HG03060 (cell line): Measurements from ENCODE around the gene UPB1.
"Not testable (repeated sequence)": the region's sequence is repeated elsewhere in the genome, so short reads cannot be mapped to it uniquely, and the experiment has no call there.

Experiments
- ATAC-seq: cut with Tn5 transposase; IDR thresholded peaks from one replicate; pipeline ENCODE4 v1.9.1; 2021; ENCODE audit warnings: low read depth, moderate number of reproducible peaks; ENCODE audit not compliant: unreplicated experiment

Gene UPB1

GRCh38 chr22:24474649-24475255 is 20.4 kb upstream of the UPB1 start:
- ATAC-seq, result no peak

DNA sequence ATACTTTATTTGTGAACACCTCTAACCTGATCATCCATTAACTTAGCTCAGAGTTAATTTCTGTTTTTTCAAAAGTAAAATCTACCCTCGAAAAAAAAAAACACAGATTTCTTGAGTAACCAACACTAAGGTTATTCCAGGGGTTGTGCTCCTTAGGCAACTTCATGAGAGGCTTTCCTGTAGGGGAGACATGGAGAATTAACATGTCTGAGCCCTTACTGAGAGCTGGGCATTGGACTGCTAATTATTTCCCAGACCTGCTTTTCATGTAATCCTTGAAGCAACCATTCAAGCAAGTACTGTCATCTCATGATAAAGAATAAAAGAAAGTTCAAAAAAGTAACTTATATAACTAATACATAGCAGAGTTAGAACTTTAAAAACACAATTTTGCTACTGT is 13.5 kb upstream of the UPB1 start:
- ATAC-seq, result no peak

DNA sequence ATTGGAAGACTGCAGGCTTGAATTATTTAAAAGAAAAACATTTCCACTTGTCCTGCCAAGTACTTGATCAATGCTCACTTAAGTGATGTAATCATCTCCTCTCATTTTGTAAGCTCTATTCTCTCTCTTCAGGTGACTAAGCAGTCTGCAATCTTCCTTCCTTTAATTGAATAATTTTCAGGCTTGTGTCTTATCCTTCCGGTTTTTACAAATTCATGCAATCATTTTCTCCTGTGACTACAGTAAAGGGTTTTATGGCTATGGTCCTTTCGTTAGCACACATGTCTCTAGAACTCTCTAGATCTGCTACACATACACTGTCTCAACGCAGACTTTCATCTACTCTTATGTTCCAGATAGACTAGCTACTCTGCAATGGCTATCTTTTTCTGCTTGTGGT is 12.6 kb upstream of the UPB1 start:
- ATAC-seq, result no peak

DNA sequence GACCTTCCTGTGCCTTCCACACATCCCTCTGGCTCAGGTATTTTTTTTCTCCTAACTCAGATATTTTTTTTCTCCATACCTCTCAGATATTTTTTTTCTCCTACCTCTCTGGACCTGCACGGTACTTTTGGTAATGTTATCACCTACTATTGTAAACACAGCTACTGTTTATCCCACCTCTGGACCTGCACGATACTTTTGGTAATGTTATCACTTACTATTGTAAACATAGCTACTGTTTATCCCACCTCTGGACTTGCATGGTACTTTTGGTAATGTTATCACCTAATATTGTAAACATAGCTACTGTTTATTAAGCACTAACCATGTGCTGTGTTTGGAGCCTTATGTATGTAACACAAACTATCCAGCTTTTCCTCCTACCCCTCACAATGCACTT is 12.1 kb upstream of the UPB1 start:
- ATAC-seq, result no peak

DNA sequence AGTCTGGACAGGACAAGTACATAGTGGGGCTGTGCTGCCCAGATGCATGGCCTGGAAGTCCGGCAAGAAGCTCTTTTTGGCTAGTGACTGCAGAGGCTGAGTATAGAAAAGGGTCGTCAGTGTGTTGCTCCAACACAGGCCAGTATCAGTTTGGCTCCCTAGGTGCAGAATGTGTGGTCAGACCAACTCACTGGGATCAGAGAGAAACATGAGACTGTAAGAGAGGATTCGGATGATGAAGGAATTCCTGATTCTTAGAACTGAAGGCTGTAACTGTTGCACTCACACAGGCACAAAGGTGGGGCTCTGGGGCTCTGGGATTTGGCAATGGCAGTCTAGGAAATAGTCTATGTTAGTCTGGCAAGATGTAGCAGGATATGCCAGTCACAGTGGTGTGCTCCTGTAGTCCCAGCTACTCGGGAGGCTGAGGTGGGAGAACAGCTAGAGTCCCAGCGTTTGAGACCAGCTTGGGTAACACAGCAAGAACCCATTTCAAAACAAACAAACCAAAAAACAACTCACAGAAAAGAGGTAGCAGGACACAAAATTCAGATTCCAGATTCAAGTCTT is 11.1 kb upstream of the UPB1 start:
- ATAC-seq, result no peak

GRCh38 chr22:24485170-24485569 is 10.0 kb upstream of the UPB1 start:
- no peak for ATAC-seq

DNA sequence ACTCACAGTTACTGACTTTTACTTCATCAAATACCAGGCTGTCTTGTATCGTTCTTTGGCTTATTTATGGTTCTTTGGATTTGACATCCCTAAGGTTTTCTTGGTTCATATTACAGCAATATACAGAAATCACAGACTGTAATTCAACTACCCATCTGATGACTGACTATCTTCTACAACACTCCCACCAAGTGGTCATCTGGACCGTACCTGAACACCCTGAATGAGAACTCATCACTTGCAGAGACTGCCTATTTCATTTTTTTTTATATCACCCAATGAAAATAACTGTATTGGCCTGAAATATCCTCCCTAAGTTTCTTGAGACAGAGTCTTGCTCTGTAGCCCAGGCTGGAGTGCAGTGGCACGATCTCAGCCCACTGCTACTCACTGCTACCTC is 9.5 kb upstream of the UPB1 start:
- ATAC-seq, result no peak

DNA sequence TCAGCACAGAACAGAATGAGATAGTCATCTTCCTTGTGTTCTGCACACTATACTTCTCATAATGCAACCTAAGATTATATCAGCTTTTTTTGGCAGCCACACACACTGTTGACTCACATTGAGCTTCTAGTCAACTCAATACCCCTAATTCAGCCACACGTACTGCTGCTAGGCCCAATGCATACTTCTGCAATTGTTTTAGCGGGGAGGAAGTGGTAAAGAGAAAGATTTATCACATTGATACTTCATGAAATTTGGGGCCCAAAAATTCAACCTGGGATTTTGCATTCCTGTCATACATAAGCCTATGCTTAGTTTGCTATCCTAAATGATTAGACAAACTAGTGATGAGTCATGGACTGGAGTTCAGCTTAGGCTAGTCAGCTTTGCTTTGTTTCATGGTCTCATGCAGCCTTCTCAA is 8.6 kb upstream of the UPB1 start:
- no peak for ATAC-seq

- ATAC-seq, result no peak
Measured at GRCh38 chr22:24489011-24489410, 6.1 kb upstream of the UPB1 start.

DNA sequence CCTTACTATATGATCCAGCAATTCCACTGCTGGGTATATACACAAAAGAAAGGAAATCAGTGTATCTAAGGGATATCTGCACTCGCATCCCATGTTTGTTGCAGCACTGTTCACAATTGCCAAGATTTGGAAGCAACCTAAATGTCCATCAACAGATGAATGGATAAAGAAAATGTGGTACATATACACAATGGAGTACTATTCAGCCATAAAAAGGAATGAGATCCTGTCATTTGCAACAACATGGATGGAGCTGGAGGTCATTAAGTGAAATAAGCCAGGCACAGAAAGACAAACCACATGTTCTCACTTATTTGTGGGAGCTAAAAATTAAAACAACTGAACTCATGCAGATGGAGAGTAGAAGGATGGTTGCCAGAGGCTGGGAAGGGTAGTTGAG is 5.7 kb upstream of the UPB1 start:
- not testable (repeated sequence) for ATAC-seq

GRCh38 chr22:24492391-24492790 is 2.7 kb upstream of the UPB1 start:
- no peak for ATAC-seq

DNA sequence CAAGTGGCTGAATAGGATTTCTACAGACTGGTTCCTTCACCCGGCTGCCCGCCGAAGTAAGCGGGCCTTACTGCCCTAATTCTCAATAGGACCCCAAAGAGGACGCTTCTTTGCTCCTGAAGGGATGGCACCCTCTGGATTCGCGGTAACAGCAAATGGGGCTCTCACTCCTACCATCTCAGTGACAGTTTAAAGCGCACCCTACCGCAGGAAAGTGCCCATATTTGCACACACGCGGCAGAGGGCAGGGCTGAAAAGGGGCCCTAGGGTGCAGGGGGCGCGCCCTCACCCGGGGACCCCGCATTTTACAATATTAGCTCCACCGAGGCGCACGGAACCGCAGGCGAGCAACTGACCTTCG is 985 bp upstream of the UPB1 start:
- no peak for ATAC-seq

DNA sequence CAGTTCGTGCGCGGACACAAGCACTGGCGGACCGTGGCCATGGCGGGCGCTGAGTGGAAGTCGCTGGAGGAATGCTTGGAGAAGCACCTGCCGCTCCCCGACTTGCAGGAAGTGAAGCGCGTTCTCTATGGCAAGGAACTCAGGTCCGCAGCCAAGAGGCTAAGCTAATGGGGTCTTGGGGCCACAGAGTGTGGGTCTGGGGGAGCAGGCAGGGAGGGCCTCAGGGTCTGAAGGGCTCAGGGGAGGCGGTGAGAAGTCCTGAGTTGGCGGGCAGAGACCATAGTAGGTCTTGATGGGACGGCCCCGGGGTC is 188 bp downstream of the UPB1 start:
- ATAC-seq, result no peak

DNA sequence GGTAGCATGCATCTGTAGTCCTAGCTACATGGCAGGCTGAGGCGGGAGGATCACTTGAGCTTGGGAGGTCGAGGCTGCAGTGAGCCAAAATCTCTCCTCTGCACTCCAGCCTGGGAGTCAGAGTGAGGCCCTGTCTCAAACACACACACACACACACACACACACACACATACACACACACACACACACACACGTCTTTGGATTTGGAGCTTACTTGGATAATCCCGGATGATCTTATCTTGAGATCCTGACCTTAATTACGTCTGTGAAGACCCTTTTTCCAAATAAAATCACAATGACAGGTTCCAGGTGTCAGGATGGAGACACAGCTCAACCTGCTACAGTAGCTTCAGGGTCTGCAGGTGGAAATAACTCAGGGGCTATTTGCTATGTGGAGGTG is 1.1 kb downstream of the UPB1 start:
- ATAC-seq, result no peak

GRCh38 chr22:24496661-24497060 is 1.5 kb downstream of the UPB1 start:
- ATAC-seq, result no peak

DNA sequence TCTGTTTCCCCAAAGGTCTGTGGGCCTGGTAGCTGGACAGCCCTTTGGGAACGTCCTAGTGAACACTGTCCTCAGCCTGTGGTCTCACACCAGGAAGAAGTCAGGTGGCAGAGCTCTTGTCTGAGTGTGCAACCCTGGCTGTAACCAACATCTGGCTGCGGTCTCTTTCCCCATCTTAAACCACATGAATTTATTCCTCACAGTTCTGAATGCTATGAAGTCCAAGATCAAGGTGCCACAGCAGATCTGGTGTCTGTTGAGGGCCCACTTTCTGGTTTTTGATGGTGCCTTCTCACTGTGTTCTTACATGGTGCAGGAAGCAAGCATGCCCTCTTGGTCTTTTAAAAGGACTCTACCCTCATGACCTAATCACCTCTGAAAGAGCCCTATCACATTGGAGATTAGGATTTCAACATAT is 2.7 kb downstream of the UPB1 start:
- no peak for ATAC-seq

GRCh38 chr22:24498824-24499223 is 3.7 kb downstream of the UPB1 start:
- no peak for ATAC-seq

DNA sequence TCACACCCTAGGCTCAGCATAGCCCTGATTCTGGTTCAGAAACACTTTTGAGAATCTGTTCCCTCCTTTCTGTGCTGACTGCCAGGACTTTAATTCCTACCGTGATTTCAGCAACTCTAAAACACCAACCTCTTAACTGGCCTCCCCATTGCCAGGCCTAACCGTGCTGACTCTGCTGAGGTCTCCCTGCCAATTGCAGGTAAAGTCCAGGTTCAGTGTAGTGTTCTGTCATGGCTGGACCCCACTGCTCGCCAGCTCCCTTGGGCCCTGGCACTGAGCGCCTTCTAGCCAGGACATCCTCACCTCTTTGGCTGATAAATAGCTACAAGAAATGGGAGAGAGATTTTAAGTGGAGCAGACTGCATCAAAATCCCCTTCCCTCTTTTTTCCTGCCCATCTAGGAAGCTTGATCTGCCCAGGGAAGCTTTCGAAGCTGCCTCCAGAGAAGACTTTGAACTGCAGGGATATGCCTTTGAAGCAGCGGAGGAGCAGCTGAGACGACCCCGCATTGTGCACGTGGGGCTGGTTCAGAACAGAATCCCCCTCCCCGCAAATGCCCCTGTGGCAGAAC is 4.7 kb downstream of the UPB1 start:
- no peak for ATAC-seq

- no peak for ATAC-seq
Measured at GRCh38 chr22:24500277-24500820, 5.2 kb downstream of the UPB1 start.

GRCh38 chr22:24501301-24502005 is 6.3 kb downstream of the UPB1 start:
- no peak for ATAC-seq

GRCh38 chr22:24502034-24502433 is 6.9 kb downstream of the UPB1 start:
- no peak for ATAC-seq

GRCh38 chr22:24502541-24502940 is 7.4 kb downstream of the UPB1 start:
- no peak for ATAC-seq
